GM19099 (cell line): Measurements from ENCODE around the gene HRK.

Source experiments
- POLR2A ChIP-seq: IDR thresholded peaks from 3 replicates; pipeline ENCODE4 v1.6.1; 2011; ENCODE audit warnings: low read depth; ENCODE audit not compliant: insufficient read length; ENCODE audit errors: extremely low read depth

The HRK gene

GRCh38 chr12:116860263-116860662 lies 21.0 kb downstream of the HRK start:
- TF ChIP-seq POLR2A, result no peak

GRCh38 chr12:116859079-116859478 lies 22.2 kb downstream of the HRK start:
- TF ChIP-seq POLR2A, result no peak

DNA sequence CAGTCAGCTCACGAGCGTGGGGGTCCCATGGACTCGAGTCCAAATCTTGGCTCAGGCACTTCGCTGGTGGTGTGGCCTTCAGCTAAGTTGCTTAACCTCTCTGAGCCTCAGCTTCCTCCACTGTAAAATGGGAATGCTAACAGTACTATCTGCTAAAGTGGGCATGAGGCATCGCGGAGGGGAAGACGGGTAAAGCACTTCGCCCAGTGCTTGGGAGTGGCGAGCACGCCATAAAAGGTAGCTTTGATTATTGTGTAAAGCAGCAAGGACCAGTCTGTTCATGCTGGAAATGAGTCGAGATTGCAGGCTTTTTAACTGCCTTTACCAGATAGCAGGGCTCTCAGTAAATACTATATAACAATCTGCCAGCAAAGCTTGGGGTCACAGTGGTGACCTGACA lies 24.5 kb downstream of the HRK start:
- no peak for TF ChIP-seq POLR2A

- no peak for TF ChIP-seq POLR2A
These were observed 25.3 kb downstream of the HRK start for GRCh38 chr12:116855744-116856470.

GRCh38 chr12:116853507-116853906 lies 27.7 kb downstream of the HRK start:
- TF ChIP-seq POLR2A, result no peak

- no peak for TF ChIP-seq POLR2A
These were observed 28.9 kb downstream of the HRK start for GRCh38 chr12:116852303-116852702.

DNA sequence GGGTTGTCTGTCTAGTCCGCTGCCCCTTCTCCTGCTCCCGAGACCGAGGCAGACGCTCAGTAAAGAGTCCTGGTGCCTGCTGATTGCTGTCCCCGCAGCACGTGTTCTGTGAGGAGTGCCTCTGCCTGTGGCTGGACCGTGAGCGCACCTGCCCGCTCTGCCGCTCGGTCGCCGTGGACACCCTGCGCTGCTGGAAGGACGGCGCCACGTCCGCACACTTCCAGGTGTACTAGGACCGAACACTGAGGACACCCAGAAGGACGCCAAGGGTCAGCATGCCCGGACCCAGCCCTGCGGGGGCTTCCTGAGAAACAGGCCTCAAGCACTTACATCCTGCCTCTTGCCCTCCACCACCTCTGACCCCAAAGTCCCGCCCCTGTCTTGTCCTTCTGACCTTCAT lies 32.0 kb downstream of the HRK start:
- no peak for TF ChIP-seq POLR2A

- TF ChIP-seq POLR2A, result no peak
These were observed 38.2 kb downstream of the HRK start for GRCh38 chr12:116843085-116843484.

DNA sequence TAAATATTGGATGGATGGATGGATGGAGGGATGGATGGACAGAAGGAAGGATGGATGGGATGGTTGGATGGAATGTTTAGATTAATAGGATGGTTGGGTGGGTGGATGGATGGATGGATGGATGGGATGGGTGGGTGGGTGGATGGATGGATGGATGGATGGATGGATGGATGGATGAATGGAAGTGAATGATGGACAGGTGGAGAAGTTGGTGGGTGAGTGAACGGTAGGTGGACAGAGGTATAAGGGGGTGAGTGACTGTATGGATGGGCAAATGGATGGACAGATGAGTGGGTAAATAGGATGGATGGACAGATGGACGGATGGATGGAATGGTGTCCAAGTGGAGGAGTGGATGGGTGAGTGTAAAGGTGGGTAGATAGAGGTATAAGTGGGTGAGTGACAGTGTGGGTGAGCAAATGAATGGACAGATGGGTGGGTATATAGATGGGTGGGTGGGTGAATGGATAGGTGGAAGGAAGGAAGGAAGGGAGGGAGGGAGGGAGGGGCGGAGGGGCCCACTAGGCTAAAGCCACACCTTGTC lies 41.9 kb downstream of the HRK start:
- no peak for TF ChIP-seq POLR2A

GRCh38 chr12:116838365-116838764 lies 42.9 kb downstream of the HRK start:
- TF ChIP-seq POLR2A, result no peak

DNA sequence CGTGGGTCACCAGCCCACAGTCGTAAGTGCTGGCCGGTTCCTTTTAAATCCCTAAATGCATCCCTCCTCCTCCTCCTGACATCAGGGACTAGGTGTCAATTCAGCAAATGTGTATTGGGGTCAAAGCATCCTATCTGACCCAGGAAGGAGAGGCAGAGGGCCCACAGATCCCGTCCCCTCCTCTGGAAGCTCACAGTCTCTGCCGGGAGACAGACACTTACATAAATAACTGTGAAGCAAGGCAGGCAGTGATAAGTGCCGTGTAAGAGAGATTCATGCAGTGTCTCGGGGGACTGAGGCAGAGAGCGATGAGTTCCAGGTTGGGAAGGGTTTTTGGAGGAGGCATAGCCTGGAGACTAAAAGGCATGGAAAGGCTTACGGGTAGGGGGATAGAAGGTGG lies 44.1 kb downstream of the HRK start:
- no peak for TF ChIP-seq POLR2A

- TF ChIP-seq POLR2A, result no peak
These were observed 45.8 kb downstream of the HRK start for GRCh38 chr12:116835484-116835883.

DNA sequence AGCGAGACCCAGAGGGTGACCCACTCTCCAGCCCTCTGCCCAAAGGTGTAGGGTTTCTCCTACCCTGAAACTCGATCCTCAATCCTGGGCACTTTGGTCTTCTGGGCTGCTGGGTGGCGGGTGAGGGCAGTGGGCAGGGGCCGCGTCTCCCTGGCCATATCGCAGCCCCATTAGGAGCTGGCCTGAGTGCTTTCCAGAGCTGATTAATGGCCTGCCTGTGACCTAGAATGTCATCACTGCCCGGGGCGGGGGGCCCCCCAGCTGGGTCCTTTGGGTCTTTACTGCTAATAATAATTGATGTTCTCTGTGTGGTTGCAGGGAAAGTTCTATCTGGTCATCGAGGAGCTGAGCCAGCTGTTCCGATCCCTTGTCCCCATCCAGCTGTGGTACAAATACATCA lies 47.8 kb downstream of the HRK start:
- TF ChIP-seq POLR2A, result no peak

DNA sequence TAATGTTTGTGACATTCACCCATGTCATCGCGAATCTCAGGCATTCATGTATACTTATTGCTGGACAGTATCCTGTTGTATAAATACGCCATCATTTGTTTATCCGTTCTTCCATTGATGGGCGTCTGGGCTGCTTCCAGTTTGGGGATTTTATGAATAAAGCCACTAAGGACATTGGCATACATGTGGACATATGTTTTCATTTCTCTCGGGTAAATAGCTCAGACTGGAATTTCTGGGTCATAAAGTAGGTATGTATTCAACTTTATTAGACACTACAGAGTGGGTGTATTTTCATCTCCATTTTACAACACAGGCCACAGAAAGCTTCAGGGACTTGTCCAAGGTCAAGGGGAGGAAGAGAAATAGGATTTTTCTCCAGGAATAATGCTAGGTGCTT lies 48.9 kb downstream of the HRK start:
- no peak for TF ChIP-seq POLR2A

- no peak for TF ChIP-seq POLR2A
These were observed 53.8 kb downstream of the HRK start for GRCh38 chr12:116827432-116827831.

GRCh38 chr12:116821291-116821690 lies 60.0 kb downstream of the HRK start:
- no peak for TF ChIP-seq POLR2A
